Measurements from ENCODE around the gene C14orf180.
"Not testable (repeated sequence)": the region's sequence is repeated elsewhere in the genome, so short reads cannot be mapped to it uniquely, and the experiment has no call there.

C14orf180 gene

GRCh38 chr14:104635717-104636116 lies 56.2 kb downstream of the C14orf180 start:
- DNase-seq (ENCODE audit: low spot score), result no peak
- TF ChIP-seq CTCF (IDR thresholded peaks at IDR 0.05; ENCODE audit: extremely low read depth, insufficient read depth, missing control alignments), result no peak
- in situ Hi-C loops (cut with MboI; ENCODE audit: low pct_unique_long_range_greater_than_20kb, low sequenced_read_pairs, unreplicated experiment), result no loop called here

- TF ChIP-seq CTCF (IDR thresholded peaks at IDR 0.05; ENCODE audit: extremely low read depth, insufficient read depth, missing control alignments), result no peak
- in situ Hi-C loops (cut with MboI; ENCODE audit: low pct_unique_long_range_greater_than_20kb, low sequenced_read_pairs, unreplicated experiment), result no loop called here
- DNase-seq (ENCODE audit: low spot score), result no peak
These were observed 56.6 kb downstream of the C14orf180 start for GRCh38 chr14:104636131-104636530.

GRCh38 chr14:104636846-104637545 lies 57.4 kb downstream of the C14orf180 start:
- DNase-seq (ENCODE audit: low spot score); in situ Hi-C loops (cut with MboI; ENCODE audit: low pct_unique_long_range_greater_than_20kb, low sequenced_read_pairs, unreplicated experiment): not testable (repeated sequence)

- no peak for DNase-seq (ENCODE audit: low spot score)
- in situ Hi-C loops (cut with MboI; ENCODE audit: low pct_unique_long_range_greater_than_20kb, low sequenced_read_pairs, unreplicated experiment), result no loop called here
- no peak for TF ChIP-seq CTCF (IDR thresholded peaks at IDR 0.05; ENCODE audit: extremely low read depth, insufficient read depth, missing control alignments)
These were observed 58.0 kb downstream of the C14orf180 start for GRCh38 chr14:104637546-104638003.

GRCh38 chr14:104638190-104638589 lies 58.6 kb downstream of the C14orf180 start:
- no peak for DNase-seq (ENCODE audit: low spot score)
- TF ChIP-seq CTCF (IDR thresholded peaks at IDR 0.05; ENCODE audit: extremely low read depth, insufficient read depth, missing control alignments), result no peak
- in situ Hi-C loops (cut with MboI; ENCODE audit: low pct_unique_long_range_greater_than_20kb, low sequenced_read_pairs, unreplicated experiment), result no loop called here

GRCh38 chr14:104638927-104639450 lies 59.4 kb downstream of the C14orf180 start:
- DNase-seq (ENCODE audit: low spot score), result no peak
- no peak for TF ChIP-seq CTCF (IDR thresholded peaks at IDR 0.05; ENCODE audit: extremely low read depth, insufficient read depth, missing control alignments)
- in situ Hi-C loops (cut with MboI; ENCODE audit: low pct_unique_long_range_greater_than_20kb, low sequenced_read_pairs, unreplicated experiment), result no loop called here

- in situ Hi-C loops (cut with MboI; ENCODE audit: low pct_unique_long_range_greater_than_20kb, low sequenced_read_pairs, unreplicated experiment), result no loop called here
- DNase-seq (ENCODE audit: low spot score), result no peak
- TF ChIP-seq CTCF (IDR thresholded peaks at IDR 0.05; ENCODE audit: extremely low read depth, insufficient read depth, missing control alignments), result no peak
These were observed 59.9 kb downstream of the C14orf180 start for GRCh38 chr14:104639471-104639870.
